Suppressor macrophage treated with lipopolysaccharide for 4 hours (primary cell): ENCODE results near the gene TMEM33.
"Not testable (repeated sequence)": the region's sequence is repeated elsewhere in the genome, so short reads cannot be mapped to it uniquely, and the experiment has no call there.

Source experiments
- DNase-seq: peaks from one replicate; pipeline ENCODE4 v3.0.0-alpha.2; 2020

Gene TMEM33

GRCh38 chr4:41934901-41935651 lies at the start of gene TMEM33:
TMEM33 (plus strand) TSS chr4:41935429; CDS start chr4:41935485, 56 bp downstream.
- peak; percentile 91 for DNase-seq

- DNase-seq, result no peak
Measured at GRCh38 chr4:41885456-41885855, 49.8 kb upstream of the TMEM33 start.

GRCh38 chr4:41887277-41887676 lies 48.0 kb upstream of the TMEM33 start:
- DNase-seq, result no peak

- DNase-seq, result peak; percentile 63
Measured at GRCh38 chr4:41887821-41888686, 47.2 kb upstream of the TMEM33 start.

GRCh38 chr4:41888687-41889074 lies 46.5 kb upstream of the TMEM33 start:
- DNase-seq, result no peak

- DNase-seq, result no peak
Measured at GRCh38 chr4:41889317-41889716, 45.9 kb upstream of the TMEM33 start.

GRCh38 chr4:41890085-41890484 lies 45.1 kb upstream of the TMEM33 start:
- no peak for DNase-seq

- DNase-seq, result no peak
Measured at GRCh38 chr4:41896648-41897047, 38.6 kb upstream of the TMEM33 start.

GRCh38 chr4:41897698-41898097 lies 37.5 kb upstream of the TMEM33 start:
- no peak for DNase-seq

- DNase-seq, result not testable (repeated sequence)
Measured at GRCh38 chr4:41909136-41909535, 26.1 kb upstream of the TMEM33 start.

- no peak for DNase-seq
Measured at GRCh38 chr4:41912546-41912945, 22.7 kb upstream of the TMEM33 start.

GRCh38 chr4:41913509-41913908 lies 21.7 kb upstream of the TMEM33 start:
- no peak for DNase-seq

- DNase-seq, result no peak
Measured at GRCh38 chr4:41918278-41918677, 17.0 kb upstream of the TMEM33 start.

GRCh38 chr4:41920416-41920815 lies 14.8 kb upstream of the TMEM33 start:
- peak; percentile 19 for DNase-seq

GRCh38 chr4:41921476-41921875 lies 13.8 kb upstream of the TMEM33 start:
- DNase-seq, result no peak

GRCh38 chr4:41927796-41928499 lies 7.3 kb upstream of the TMEM33 start:
- DNase-seq, result no peak

GRCh38 chr4:41930139-41930831 lies 4.9 kb upstream of the TMEM33 start:
- no peak for DNase-seq

GRCh38 chr4:41932988-41933387 lies 2.2 kb upstream of the TMEM33 start:
- DNase-seq, result no peak

GRCh38 chr4:41933997-41934503 lies 1.2 kb upstream of the TMEM33 start:
- DNase-seq, result peak; percentile 88

- DNase-seq, result peak; percentile 84
Measured at GRCh38 chr4:41934514-41934900, 722 bp upstream of the TMEM33 start.

GRCh38 chr4:41935652-41936021 lies 408 bp downstream of the TMEM33 start:
- DNase-seq, result peak; percentile 65

GRCh38 chr4:41939016-41939626 lies 3.9 kb downstream of the TMEM33 start:
- peak; percentile 68 for DNase-seq
